Ishikawa (cell line): Measurements from ENCODE around the gene SLC30A2.

Source experiments
- CREB1 ChIP-seq: IDR thresholded peaks from 2 replicates; pipeline ENCODE4 v1.6.1; 2012; ENCODE audit warnings: low read depth
- EP300 ChIP-seq: IDR thresholded peaks from 2 replicates; pipeline ENCODE4 v1.6.1; 2012; ENCODE audit warnings: borderline replicate concordance
- NFIC ChIP-seq: IDR thresholded peaks from 2 replicates; pipeline ENCODE4 v1.6.1; 2012
- RAD21 ChIP-seq: IDR thresholded peaks from 2 replicates; pipeline ENCODE4 v1.6.1; 2012; ENCODE audit warnings: low read depth
- TAF1 ChIP-seq: IDR thresholded peaks from 2 replicates; pipeline ENCODE4 v1.6.1; 2012; ENCODE audit warnings: low read depth, mild to moderate bottlenecking
- TEAD4 ChIP-seq: IDR thresholded peaks from 2 replicates; pipeline ENCODE4 v1.6.1; 2012
- USF1 ChIP-seq: IDR thresholded peaks from 2 replicates; pipeline ENCODE4 v1.6.1; 2012
- YY1 ChIP-seq: IDR thresholded peaks from 2 replicates; pipeline ENCODE4 v1.6.1; 2012; ENCODE audit warnings: low read depth
- ZBTB7A ChIP-seq: IDR thresholded peaks from 2 replicates; pipeline ENCODE4 v1.6.1; 2012; ENCODE audit warnings: low read depth
- TF ChIP-seq, protein P1 (sequence below): IDR thresholded peaks from 2 replicates; pipeline ENCODE4 v1.6.1; 2012; ENCODE audit warnings: low read depth, mild to moderate bottlenecking
- TF ChIP-seq, protein P2 (sequence below): IDR thresholded peaks from 2 replicates; pipeline ENCODE4 v1.6.1; 2012

GRCh38 chr1:26055041-26055440 lies 9.1 kb upstream of the SLC30A2 start:
- no peak for TF ChIP-seq YY1
- no peak for TF ChIP-seq EP300
- TF ChIP-seq, protein P1, sequence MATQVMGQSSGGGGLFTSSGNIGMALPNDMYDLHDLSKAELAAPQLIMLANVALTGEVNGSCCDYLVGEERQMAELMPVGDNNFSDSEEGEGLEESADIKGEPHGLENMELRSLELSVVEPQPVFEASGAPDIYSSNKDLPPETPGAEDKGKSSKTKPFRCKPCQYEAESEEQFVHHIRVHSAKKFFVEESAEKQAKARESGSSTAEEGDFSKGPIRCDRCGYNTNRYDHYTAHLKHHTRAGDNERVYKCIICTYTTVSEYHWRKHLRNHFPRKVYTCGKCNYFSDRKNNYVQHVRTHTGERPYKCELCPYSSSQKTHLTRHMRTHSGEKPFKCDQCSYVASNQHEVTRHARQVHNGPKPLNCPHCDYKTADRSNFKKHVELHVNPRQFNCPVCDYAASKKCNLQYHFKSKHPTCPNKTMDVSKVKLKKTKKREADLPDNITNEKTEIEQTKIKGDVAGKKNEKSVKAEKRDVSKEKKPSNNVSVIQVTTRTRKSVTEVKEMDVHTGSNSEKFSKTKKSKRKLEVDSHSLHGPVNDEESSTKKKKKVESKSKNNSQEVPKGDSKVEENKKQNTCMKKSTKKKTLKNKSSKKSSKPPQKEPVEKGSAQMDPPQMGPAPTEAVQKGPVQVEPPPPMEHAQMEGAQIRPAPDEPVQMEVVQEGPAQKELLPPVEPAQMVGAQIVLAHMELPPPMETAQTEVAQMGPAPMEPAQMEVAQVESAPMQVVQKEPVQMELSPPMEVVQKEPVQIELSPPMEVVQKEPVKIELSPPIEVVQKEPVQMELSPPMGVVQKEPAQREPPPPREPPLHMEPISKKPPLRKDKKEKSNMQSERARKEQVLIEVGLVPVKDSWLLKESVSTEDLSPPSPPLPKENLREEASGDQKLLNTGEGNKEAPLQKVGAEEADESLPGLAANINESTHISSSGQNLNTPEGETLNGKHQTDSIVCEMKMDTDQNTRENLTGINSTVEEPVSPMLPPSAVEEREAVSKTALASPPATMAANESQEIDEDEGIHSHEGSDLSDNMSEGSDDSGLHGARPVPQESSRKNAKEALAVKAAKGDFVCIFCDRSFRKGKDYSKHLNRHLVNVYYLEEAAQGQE, result no peak
- TF ChIP-seq, protein P2, sequence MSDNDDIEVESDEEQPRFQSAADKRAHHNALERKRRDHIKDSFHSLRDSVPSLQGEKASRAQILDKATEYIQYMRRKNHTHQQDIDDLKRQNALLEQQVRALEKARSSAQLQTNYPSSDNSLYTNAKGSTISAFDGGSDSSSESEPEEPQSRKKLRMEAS, result no peak
- no peak for TF ChIP-seq RAD21
- no peak for TF ChIP-seq CREB1
- no peak for TF ChIP-seq TEAD4
- TF ChIP-seq TAF1, result no peak
- no peak for TF ChIP-seq NFIC
- no peak for TF ChIP-seq ZBTB7A
- no peak for TF ChIP-seq USF1
